ENCODE measurements around the gene SPDYA.

Gene SPDYA

DNA sequence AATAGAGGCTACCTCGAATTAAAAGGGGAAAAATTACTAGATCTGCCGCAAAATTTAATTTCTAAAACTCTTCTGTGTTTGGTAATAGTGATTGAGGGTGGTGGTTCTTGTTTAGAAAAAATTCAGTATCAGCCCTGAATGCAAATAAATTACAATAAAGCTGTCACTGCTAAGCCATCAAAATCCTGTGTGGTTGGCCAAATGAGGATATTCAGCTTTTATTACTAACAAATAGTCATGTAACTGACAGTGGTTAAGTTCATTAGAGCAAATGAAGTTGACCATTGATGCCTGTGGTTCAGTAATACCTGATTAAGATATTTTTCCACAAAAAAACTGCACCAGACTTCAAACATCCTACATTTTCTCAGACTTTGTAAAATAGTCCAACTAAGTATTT is 44.6 kb upstream of the SPDYA start:
- no peaks in the 10 kb centered on the region for H3K9me3 ChIP-seq (ENCODE audit: control insufficient read depth, insufficient read depth, low read length)
- no peak overlapping the region for H3K4me2 ChIP-seq (ENCODE audit: low read length)
- H3K27ac ChIP-seq (ENCODE audit: low read depth, low read length): no peak overlapping the region
- peaks cover 46% of the 10 kb centered on the region for H3K36me3 ChIP-seq (ENCODE audit: control insufficient read depth, low read length)
- no peaks in the 10 kb centered on the region for H3K27me3 ChIP-seq (ENCODE audit: control insufficient read depth, low read length)
- peaks cover 100% of the 10 kb centered on the region for H3K79me2 ChIP-seq (ENCODE audit: control insufficient read depth, low read length)
- H3K4me3 ChIP-seq (ENCODE audit: low read length): no peak overlapping the region
- H3K9me2 ChIP-seq (replicated peaks; ENCODE audit: control insufficient read depth, low read length): no peaks in the 10 kb centered on the region
- H3K4me1 ChIP-seq (ENCODE audit: control insufficient read depth, low read length): peaks cover 28% of the 10 kb centered on the region
- TF ChIP-seq, protein P1, sequence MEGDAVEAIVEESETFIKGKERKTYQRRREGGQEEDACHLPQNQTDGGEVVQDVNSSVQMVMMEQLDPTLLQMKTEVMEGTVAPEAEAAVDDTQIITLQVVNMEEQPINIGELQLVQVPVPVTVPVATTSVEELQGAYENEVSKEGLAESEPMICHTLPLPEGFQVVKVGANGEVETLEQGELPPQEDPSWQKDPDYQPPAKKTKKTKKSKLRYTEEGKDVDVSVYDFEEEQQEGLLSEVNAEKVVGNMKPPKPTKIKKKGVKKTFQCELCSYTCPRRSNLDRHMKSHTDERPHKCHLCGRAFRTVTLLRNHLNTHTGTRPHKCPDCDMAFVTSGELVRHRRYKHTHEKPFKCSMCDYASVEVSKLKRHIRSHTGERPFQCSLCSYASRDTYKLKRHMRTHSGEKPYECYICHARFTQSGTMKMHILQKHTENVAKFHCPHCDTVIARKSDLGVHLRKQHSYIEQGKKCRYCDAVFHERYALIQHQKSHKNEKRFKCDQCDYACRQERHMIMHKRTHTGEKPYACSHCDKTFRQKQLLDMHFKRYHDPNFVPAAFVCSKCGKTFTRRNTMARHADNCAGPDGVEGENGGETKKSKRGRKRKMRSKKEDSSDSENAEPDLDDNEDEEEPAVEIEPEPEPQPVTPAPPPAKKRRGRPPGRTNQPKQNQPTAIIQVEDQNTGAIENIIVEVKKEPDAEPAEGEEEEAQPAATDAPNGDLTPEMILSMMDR (IDR thresholded peaks at IDR 0.05; ENCODE audit: low read depth, low read length, poor library complexity, severe bottlenecking): no peak
- no peak for TF ChIP-seq EZH2phosphoT487 (IDR thresholded peaks at IDR 0.05; ENCODE audit: borderline replicate concordance, low read length)
- H3F3A ChIP-seq (ENCODE audit: control insufficient read depth, insufficient read depth): peaks cover 3% of the 10 kb centered on the region; the same call in 1 of the 2 replicates
- peaks cover 26% of the 10 kb centered on the region; the same call in 1 of the 2 replicates for H4K20me1 ChIP-seq (ENCODE audit: control insufficient read depth, insufficient read depth, low read depth, low read length)

DNA sequence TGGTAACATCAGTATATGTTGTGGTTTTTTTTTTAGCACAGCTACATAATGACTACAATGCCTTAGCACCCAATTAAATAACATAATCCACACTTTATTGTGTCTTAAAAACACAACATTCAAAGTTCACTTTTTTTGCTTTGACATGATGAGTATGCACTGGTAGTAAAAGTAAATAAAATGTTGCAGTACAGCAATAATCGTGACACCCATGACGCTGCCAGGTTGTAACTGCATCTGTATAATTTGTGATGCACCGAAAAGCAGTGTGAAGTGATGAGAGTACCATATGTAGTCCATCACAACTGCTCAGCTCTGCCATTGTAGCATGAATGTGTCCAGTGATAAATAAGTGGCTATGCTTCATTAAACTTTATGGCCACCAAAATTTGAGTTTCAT is 43.3 kb upstream of the SPDYA start:
- Histone ChIP-seq H3K79me2 (ENCODE audit: control insufficient read depth, low read length) (peaks cover 100% of the 10 kb centered on the region), H3K36me3 (ENCODE audit: control insufficient read depth, low read length) (peaks cover 38% of the 10 kb centered on the region), H3K9me2 (replicated peaks; ENCODE audit: control insufficient read depth, low read length) (no peaks in the 10 kb centered on the region), H3K4me3 (ENCODE audit: low read length) (no peak overlapping the region), H4K20me1 (ENCODE audit: control insufficient read depth, insufficient read depth, low read depth, low read length) (peaks cover 30% of the 10 kb centered on the region; the same call in 1 of the 2 replicates), H3K4me2 (ENCODE audit: low read length) (no peak overlapping the region), H3K4me1 (ENCODE audit: control insufficient read depth, low read length) (peaks cover 28% of the 10 kb centered on the region), H3K27ac (ENCODE audit: low read depth, low read length) (no peak overlapping the region), H3K9me3 (ENCODE audit: control insufficient read depth, insufficient read depth, low read length) (no peaks in the 10 kb centered on the region), H3K27me3 (ENCODE audit: control insufficient read depth, low read length) (no peaks in the 10 kb centered on the region), H3F3A (ENCODE audit: control insufficient read depth, insufficient read depth) (peaks cover 3% of the 10 kb centered on the region; the same call in 1 of the 2 replicates)
- TF ChIP-seq, protein P1 (IDR thresholded peaks at IDR 0.05; ENCODE audit: low read depth, low read length, poor library complexity, severe bottlenecking): no peak
- no peak for TF ChIP-seq EZH2phosphoT487 (IDR thresholded peaks at IDR 0.05; ENCODE audit: borderline replicate concordance, low read length)

DNA sequence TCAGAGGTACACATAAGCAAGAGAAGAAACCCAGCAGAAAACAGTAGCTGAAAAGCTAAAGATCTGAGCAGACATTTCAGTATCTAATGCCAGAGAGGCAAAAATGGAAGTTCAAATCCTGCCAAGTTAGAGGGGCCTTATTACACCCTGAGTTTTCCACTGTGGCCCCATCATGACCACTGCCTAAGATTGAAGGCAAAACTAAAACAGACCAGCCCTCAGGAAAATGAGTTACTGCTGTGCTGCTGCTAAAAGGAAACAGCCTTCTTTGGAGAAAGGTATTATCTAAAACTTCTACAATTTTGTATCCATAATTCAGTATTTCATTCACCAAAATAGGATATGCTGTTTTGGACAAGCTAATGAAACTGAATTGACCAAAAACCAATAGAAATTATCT is 42.2 kb upstream of the SPDYA start:
- no peaks in the 10 kb centered on the region for H3K9me3 ChIP-seq (ENCODE audit: control insufficient read depth, insufficient read depth, low read length)
- no peaks in the 10 kb centered on the region for H3K27me3 ChIP-seq (ENCODE audit: control insufficient read depth, low read length)
- no peaks in the 10 kb centered on the region for H3K9me2 ChIP-seq (replicated peaks; ENCODE audit: control insufficient read depth, low read length)
- H3K4me3 ChIP-seq (ENCODE audit: low read length): no peak overlapping the region
- H3K4me2 ChIP-seq (ENCODE audit: low read length): no peak overlapping the region
- H3K27ac ChIP-seq (ENCODE audit: low read depth, low read length): no peak overlapping the region
- H4K20me1 ChIP-seq (ENCODE audit: control insufficient read depth, insufficient read depth, low read depth, low read length): peaks cover 28% of the 10 kb centered on the region; the same call in 1 of the 2 replicates
- H3F3A ChIP-seq (ENCODE audit: control insufficient read depth, insufficient read depth): peaks cover 3% of the 10 kb centered on the region; the same call in 1 of the 2 replicates
- peaks cover 28% of the 10 kb centered on the region for H3K4me1 ChIP-seq (ENCODE audit: control insufficient read depth, low read length)
- H3K79me2 ChIP-seq (ENCODE audit: control insufficient read depth, low read length): peaks cover 100% of the 10 kb centered on the region
- no peak for TF ChIP-seq EZH2phosphoT487 (IDR thresholded peaks at IDR 0.05; ENCODE audit: borderline replicate concordance, low read length)
- TF ChIP-seq, protein P1 (IDR thresholded peaks at IDR 0.05; ENCODE audit: low read depth, low read length, poor library complexity, severe bottlenecking): no peak
- H3K36me3 ChIP-seq (ENCODE audit: control insufficient read depth, low read length): peaks cover 31% of the 10 kb centered on the region
